Measurements from ENCODE around the gene MED19. TPM values are rescaled to one million over a fixed set of nuclear protein-coding genes. Genes with fewer than 3 reads are reported as not detected.

Gene MED19
- total RNA-seq, 2 donors from 2014 or later, result 7.0 to 17.0 TPM

GRCh38 chr11:57680552-57680874 lies 31.5 kb downstream of the MED19 start:
- H3K4me1 Mint-ChIP-seq (ENCODE audit: low read depth in 2 of 2), result peaks cover 31 to 32% of the 10 kb centered on the region in 2 donors
- H3K27me3 Mint-ChIP-seq, result no peaks in the 10 kb centered on the region
- peaks cover 20% of the 10 kb centered on the region for H3K36me3 Mint-ChIP-seq
- no peak for DNase-seq (ENCODE audit: low spot score)
- no peaks in the 10 kb centered on the region for H3K9me3 Mint-ChIP-seq
- H3K27ac Mint-ChIP-seq, result peak overlapping the region in 1 of 2 donors; percentile 37
- ATAC-seq, result no peak
- no peak overlapping the region for H3K4me3 Mint-ChIP-seq

- Mint-ChIP-seq H3K4me3 (no peak overlapping the region), H3K4me1 (ENCODE audit: low read depth in 2 of 2) (peaks cover 33 to 38% of the 10 kb centered on the region in 2 donors), H3K36me3 (peaks cover 20% of the 10 kb centered on the region), H3K9me3 (no peaks in the 10 kb centered on the region), H3K27ac (no peak overlapping the region), H3K27me3 (no peaks in the 10 kb centered on the region)
- no peak for ATAC-seq
- no peak for DNase-seq (ENCODE audit: low spot score)
These were observed 32.6 kb downstream of the MED19 start for GRCh38 chr11:57679396-57679795.

- Mint-ChIP-seq H3K9me3 (no peaks in the 10 kb centered on the region), H3K27ac (peak overlapping the region in 1 of 2 donors; percentile 35), H3K27me3 (no peaks in the 10 kb centered on the region), H3K4me3 (no peak overlapping the region), H3K4me1 (ENCODE audit: low read depth in 2 of 2) (peaks cover 36% of the 10 kb centered on the region in 2 donors), H3K36me3 (peaks cover 20% of the 10 kb centered on the region)
- ATAC-seq (no peak), DNase-seq (ENCODE audit: low spot score) (no peak)
These were observed 36.7 kb downstream of the MED19 start for GRCh38 chr11:57675176-57675941.

- Mint-ChIP-seq H3K27ac (peak overlapping the region in 1 of 2 donors; percentile 8), H3K4me1 (ENCODE audit: low read depth in 2 of 2) (peaks cover 43 to 45% of the 10 kb centered on the region in 2 donors), H3K4me3 (no peak overlapping the region), H3K36me3 (peaks cover 20% of the 10 kb centered on the region), H3K27me3 (no peaks in the 10 kb centered on the region), H3K9me3 (no peaks in the 10 kb centered on the region)
- DNase-seq (ENCODE audit: low spot score) (no peak), ATAC-seq (no peak)
These were observed 37.8 kb downstream of the MED19 start for GRCh38 chr11:57674251-57674650.

GRCh38 chr11:57668434-57668782 lies 43.6 kb downstream of the MED19 start:
- DNase-seq (ENCODE audit: low spot score) (no peak), ATAC-seq (peak; percentile 2 to 22)
- Mint-ChIP-seq H3K27me3 (no peaks in the 10 kb centered on the region), H3K27ac (peak overlapping the region; percentile 99), H3K4me3 (peak overlapping the region; percentile 97), H3K36me3 (peaks cover 23% of the 10 kb centered on the region), H3K4me1 (ENCODE audit: low read depth in 2 of 2) (peaks cover 42 to 43% of the 10 kb centered on the region in 2 donors), H3K9me3 (no peaks in the 10 kb centered on the region)

- H3K27me3 Mint-ChIP-seq, result no peaks in the 10 kb centered on the region
These were observed 44.1 kb downstream of the MED19 start, which contains the start of gene ZDHHC5 for GRCh38 chr11:57667736-57668433. Gene ZDHHC5, plus strand, starts transcription at chr11:57668114. Its CDS starts 4,977 bp downstream, at chr11:57673091.

GRCh38 chr11:57667117-57667735 lies 44.8 kb downstream of the MED19 start:
- H3K9me3 Mint-ChIP-seq, result no peaks in the 10 kb centered on the region
- no peaks in the 10 kb centered on the region for H3K27me3 Mint-ChIP-seq
- peaks cover 39 to 41% of the 10 kb centered on the region in 2 donors for H3K4me1 Mint-ChIP-seq (ENCODE audit: low read depth in 2 of 2)
- peak overlapping the region; percentile 97 for H3K4me3 Mint-ChIP-seq
- peak; percentile 83 to 87 for ATAC-seq
- peak overlapping the region; percentile 99 for H3K27ac Mint-ChIP-seq
- H3K36me3 Mint-ChIP-seq, result peaks cover 20% of the 10 kb centered on the region
- peak; percentile 98 for DNase-seq (ENCODE audit: low spot score)

More at GRCh38 chr11:57667736-57668433, 44.1 kb downstream of the MED19 start, which contains the start of gene ZDHHC5:
- DNase-seq (ENCODE audit: low spot score) (peak; percentile 100), ATAC-seq (peak; percentile 93)
- Mint-ChIP-seq H3K27ac (peak within 1 kb of the TSS; percentile 99), H3K9me3 (no peaks in the 10 kb centered on the region), H3K36me3 (peaks cover 19% of the 10 kb centered on the region), H3K4me1 (ENCODE audit: low read depth in 2 of 2) (peaks cover 38% of the 10 kb centered on the region in 2 donors), H3K4me3 (peak within 1 kb of the TSS; percentile 97)

GRCh38 chr11:57663975-57664374 lies 48.0 kb downstream of the MED19 start:
- ATAC-seq (no peak), DNase-seq (ENCODE audit: low spot score) (no peak)
- Mint-ChIP-seq H3K36me3 (peaks cover 13% of the 10 kb centered on the region), H3K9me3 (no peaks in the 10 kb centered on the region), H3K4me3 (no peak overlapping the region), H3K4me1 (ENCODE audit: low read depth in 2 of 2) (peaks cover 24 to 28% of the 10 kb centered on the region in 2 donors), H3K27ac (peak overlapping the region in 1 of 2 donors; percentile 53), H3K27me3 (no peaks in the 10 kb centered on the region)

GRCh38 chr11:57662893-57663292 lies 49.1 kb downstream of the MED19 start:
- Mint-ChIP-seq H3K4me1 (ENCODE audit: low read depth in 2 of 2) (peaks cover 26 to 30% of the 10 kb centered on the region in 2 donors), H3K27ac (no peak overlapping the region), H3K4me3 (no peak overlapping the region), H3K27me3 (no peaks in the 10 kb centered on the region), H3K9me3 (no peaks in the 10 kb centered on the region), H3K36me3 (peaks cover 7% of the 10 kb centered on the region)
- no peak for DNase-seq (ENCODE audit: low spot score)
- ATAC-seq, result no peak

- Mint-ChIP-seq H3K36me3 (peaks cover 7% of the 10 kb centered on the region), H3K4me3 (no peak overlapping the region), H3K27ac (no peak overlapping the region), H3K4me1 (ENCODE audit: low read depth in 2 of 2) (peaks cover 27 to 31% of the 10 kb centered on the region in 2 donors), H3K27me3 (no peaks in the 10 kb centered on the region), H3K9me3 (no peaks in the 10 kb centered on the region)
- no peak for ATAC-seq
- no peak for DNase-seq (ENCODE audit: low spot score)
These were observed 52.3 kb downstream of the MED19 start for GRCh38 chr11:57659669-57660068.

GRCh38 chr11:57658023-57658361 lies 54.0 kb downstream of the MED19 start:
- DNase-seq (ENCODE audit: low spot score) (no peak), ATAC-seq (no peak)
- H3K9me3 Mint-ChIP-seq, result no peaks in the 10 kb centered on the region
- H3K36me3 Mint-ChIP-seq, result peaks cover 7% of the 10 kb centered on the region
- peak overlapping the region; percentile 97 for H3K4me3 Mint-ChIP-seq
- no peaks in the 10 kb centered on the region for H3K27me3 Mint-ChIP-seq
- peaks cover 31 to 35% of the 10 kb centered on the region in 2 donors for H3K4me1 Mint-ChIP-seq (ENCODE audit: low read depth in 2 of 2)
- H3K27ac Mint-ChIP-seq, result peak overlapping the region; percentile 83 to 96

GRCh38 chr11:57657194-57658022 lies 54.6 kb downstream of the MED19 start, which contains the start of gene CLP1:
Gene CLP1, plus strand, starts transcription at chr11:57657762. Its CDS starts 1,715 bp downstream, at chr11:57659477.
- ATAC-seq, result peak; percentile 100
- Mint-ChIP-seq H3K36me3 (peaks cover 4% of the 10 kb centered on the region), H3K27me3 (no peaks in the 10 kb centered on the region), H3K27ac (peak within 1 kb of the TSS; percentile 83 to 96), H3K4me3 (peak within 1 kb of the TSS; percentile 97), H3K4me1 (ENCODE audit: low read depth in 2 of 2) (peaks cover 29 to 33% of the 10 kb centered on the region in 2 donors), H3K9me3 (no peaks in the 10 kb centered on the region)
- peak; percentile 99 for DNase-seq (ENCODE audit: low spot score)

- peaks cover 26 to 30% of the 10 kb centered on the region in 2 donors for H3K4me1 Mint-ChIP-seq (ENCODE audit: low read depth in 2 of 2)
- DNase-seq (ENCODE audit: low spot score) (no peak), ATAC-seq (no peak)
- H3K4me3 Mint-ChIP-seq, result peak overlapping the region; percentile 97
- H3K9me3 Mint-ChIP-seq, result no peaks in the 10 kb centered on the region
- H3K27ac Mint-ChIP-seq, result peak overlapping the region; percentile 83 to 96
- no peaks in the 10 kb centered on the region for H3K36me3 Mint-ChIP-seq
- H3K27me3 Mint-ChIP-seq, result no peaks in the 10 kb centered on the region
These were observed 55.2 kb downstream of the MED19 start for GRCh38 chr11:57656885-57657193.

Data from natural killer cell treated with Interleukin-12 subunit alpha and Interleukin-12 subunit beta and Interleukin-15 and Interleukin-18, amount 100 ng/mL, for 72 hours (primary cell).